MCF 10A (cell line): ENCODE data around the gene EIF4A3. TPM values are rescaled to one million over a fixed set of nuclear protein-coding genes. Genes with fewer than 3 reads are reported as not detected.

Experiments
- BruUV-seq: library from RNA; stranded (reverse); fragments of 400-500 nt; replicated peaks from 2 replicates; lab custom pipeline; 2021; lab: Mats Ljungman, UMichigan
- CTCF ChIA-PET: fragments of 300-600 bp; sonication (Branson Sonifier 250); formaldehyde crosslinking; extraction: SDS; loops from one replicate; lab custom pipeline; 2021; ENCODE audit warnings: antibody characterized with exemption, inconsistent platforms; lab: Yijun Ruan, JAX
- POLR2A ChIA-PET: fragments of 300-600, 350-650 bp; sonication (Branson Sonifier 250); formaldehyde crosslinking; extraction: SDS; loops from one replicate; lab custom pipeline; 2020; ENCODE audit warnings: antibody characterized with exemption, inconsistent platforms; lab: Yijun Ruan, JAX
- DNase-seq: peaks from one replicate; pipeline ENCODE4 v3.0.0-alpha.2; 2018; ENCODE audit not compliant: unreplicated experiment
- H3K27ac Mint-ChIP-seq: one replicate; pipeline ENCODE4 v1.8.0; 2022; ENCODE audit warnings: mild to moderate bottlenecking, low read depth, mixed read lengths; ENCODE audit not compliant: unreplicated experiment
- H3K27me3 Mint-ChIP-seq: one replicate; pipeline ENCODE4 v1.8.0; 2022; ENCODE audit warnings: mixed read lengths; ENCODE audit not compliant: insufficient read depth, unreplicated experiment
- H3K36me3 Mint-ChIP-seq: one replicate; pipeline ENCODE4 v1.8.0; 2022; ENCODE audit warnings: mild to moderate bottlenecking, moderate library complexity, mixed read lengths; ENCODE audit not compliant: insufficient read depth, unreplicated experiment
- H3K4me1 Mint-ChIP-seq: one replicate; pipeline ENCODE4 v1.8.0; 2022; ENCODE audit warnings: mixed read lengths; ENCODE audit not compliant: insufficient read depth, unreplicated experiment
- H3K4me3 Mint-ChIP-seq: one replicate; pipeline ENCODE4 v1.8.0; 2022; ENCODE audit warnings: mild to moderate bottlenecking, moderate library complexity, mixed read lengths; ENCODE audit not compliant: unreplicated experiment
- H3K9me3 Mint-ChIP-seq: one replicate; pipeline ENCODE4 v1.8.0; 2022; ENCODE audit warnings: mixed read lengths; ENCODE audit not compliant: unreplicated experiment
- CTCF ChIP-seq: fragments of 200-600 bp; IDR thresholded peaks from one replicate; pipeline ENCODE4 v1.8.0; 2022; ENCODE audit warnings: antibody characterized with exemption, mild to moderate bottlenecking; ENCODE audit not compliant: unreplicated experiment
- intact Hi-C: fragments of 100-400 bp; cut with micrococcal nuclease; formaldehyde crosslinking; loops from 2 replicates; pipeline ENCODE4 v1.14.1; 2022
- total RNA-seq: library from RNA; stranded (reverse); gene quantifications from 2 replicates; pipeline ENCODE4 v1.2.3, GENCODE V29; 2022

The EIF4A3 gene
- total RNA-seq, 1 experiment from 2014 or later = 87.0 TPM

DNA sequence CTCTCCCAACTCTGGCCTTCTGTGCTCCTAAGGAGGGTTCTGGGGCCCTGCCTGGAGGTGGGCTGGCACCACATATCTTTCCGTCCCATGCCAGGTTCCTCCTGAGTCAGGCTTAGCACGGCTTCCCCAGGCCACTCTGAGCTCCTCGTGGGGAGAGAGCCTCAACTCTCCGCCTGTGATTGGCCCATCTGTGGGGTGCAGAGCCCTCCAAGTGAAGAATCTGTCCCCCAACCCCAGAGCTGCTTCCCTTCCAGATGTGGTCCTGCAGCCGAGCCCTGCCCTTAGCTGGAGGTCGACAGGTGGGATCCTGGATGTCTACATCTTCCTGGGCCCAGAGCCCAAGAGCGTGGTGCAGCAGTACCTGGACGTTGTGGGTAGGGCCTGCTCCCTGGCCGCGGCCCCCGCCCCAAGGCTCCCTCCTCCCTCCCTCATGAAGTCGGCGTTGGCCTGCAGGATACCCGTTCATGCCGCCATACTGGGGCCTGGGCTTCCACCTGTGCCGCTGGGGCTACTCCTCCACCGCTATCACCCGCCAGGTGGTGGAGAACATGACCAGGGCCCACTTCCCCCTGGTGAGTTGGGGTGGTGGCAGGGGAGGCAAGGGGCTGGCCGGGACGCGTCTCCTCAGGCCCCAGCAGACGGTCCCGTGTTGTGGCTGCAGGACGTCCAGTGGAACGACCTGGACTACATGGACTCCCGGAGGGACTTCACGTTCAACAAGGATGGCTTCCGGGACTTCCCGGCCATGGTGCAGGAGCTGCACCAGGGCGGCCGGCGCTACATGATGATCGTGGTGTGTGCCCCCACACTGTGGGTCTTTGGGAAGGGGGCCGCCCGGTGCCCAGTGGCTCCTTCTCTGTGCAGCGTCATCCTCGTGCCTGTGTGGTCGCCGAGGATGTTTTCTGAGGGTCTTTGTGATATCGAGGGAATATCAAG, 38.6 kb downstream of the EIF4A3 start:
- H3K4me3 Mint-ChIP-seq = no peak overlapping the region
- BruUV-seq = no TSS peak
- no peaks in the 10 kb centered on the region for H3K27me3 Mint-ChIP-seq
- H3K36me3 Mint-ChIP-seq = no peaks in the 10 kb centered on the region
- TF ChIP-seq CTCF = no peak
- no peaks in the 10 kb centered on the region for H3K9me3 Mint-ChIP-seq
- no peak overlapping the region for H3K27ac Mint-ChIP-seq
- ChIA-PET POLR2A (interaction anchor here (0.7 to 1.5 kb wide), 2 partner anchors 36 to 688 kb away, joined by 3 read pairs; no protein-coding TSS in a partner anchor), CTCF (interaction anchor here (0.6 to 2.0 kb wide), 3 partner anchors 25 to 315 kb away, joined by 3 to 7 read pairs (median 3); no protein-coding TSS in a partner anchor)
- peaks cover 11% of the 10 kb centered on the region for H3K4me1 Mint-ChIP-seq
- no peak for DNase-seq
- intact Hi-C loops = loop anchor here (10.0 kb wide), 1 partner anchor 306 kb away; the partner anchor contains the start of gene ENDOV

- no peak overlapping the region for H3K4me3 Mint-ChIP-seq
- CTCF ChIA-PET = interaction anchor here (2.0 kb wide), 1 partner anchor 25 kb away, joined by 7 read pairs; no protein-coding TSS in a partner anchor
- no peak for DNase-seq
- intact Hi-C loops = loop anchor here (10.0 kb wide), 1 partner anchor 307 kb away; the partner anchor contains the start of gene ENDOV
- TF ChIP-seq CTCF = no peak
- no peak overlapping the region for H3K27ac Mint-ChIP-seq
- peaks cover 20% of the 10 kb centered on the region for H3K4me1 Mint-ChIP-seq
- H3K27me3 Mint-ChIP-seq = no peaks in the 10 kb centered on the region
- H3K36me3 Mint-ChIP-seq = no peaks in the 10 kb centered on the region
- POLR2A ChIA-PET = no interaction called here
- no TSS peak for BruUV-seq
- H3K9me3 Mint-ChIP-seq = no peaks in the 10 kb centered on the region
These were observed 39.5 kb downstream of the EIF4A3 start for GRCh38 chr17:80107231-80108021.

- Mint-ChIP-seq H3K36me3 (no peaks in the 10 kb centered on the region), H3K27me3 (no peaks in the 10 kb centered on the region), H3K4me3 (no peak overlapping the region), H3K27ac (no peak overlapping the region), H3K4me1 (peaks cover 22% of the 10 kb centered on the region), H3K9me3 (no peaks in the 10 kb centered on the region)
- intact Hi-C loops = loop anchor here (10.0 kb wide), 1 partner anchor 308 kb away; the partner anchor contains the start of gene ENDOV
- ChIA-PET POLR2A (no interaction called here), CTCF (interaction anchor here (0.6 to 2.0 kb wide), 2 partner anchors 24 to 309 kb away, joined by 3 to 7 read pairs; no protein-coding TSS in a partner anchor)
- BruUV-seq = no TSS peak
- no peak for TF ChIP-seq CTCF
- DNase-seq = no peak
These were observed 40.2 kb downstream of the EIF4A3 start for GRCh38 chr17:80106751-80107150.
